GM21423 (cell line): Measurements from ENCODE around the gene EEF2K.

Experiments
- ATAC-seq: cut with Tn5 transposase; IDR thresholded peaks from one replicate; pipeline ENCODE4 v1.9.1; 2021; ENCODE audit warnings: mild to moderate bottlenecking, moderate library complexity; ENCODE audit not compliant: unreplicated experiment

EEF2K gene

GRCh38 chr16:22328081-22328725 lies 122.1 kb downstream of the EEF2K start:
- no peak for ATAC-seq

DNA sequence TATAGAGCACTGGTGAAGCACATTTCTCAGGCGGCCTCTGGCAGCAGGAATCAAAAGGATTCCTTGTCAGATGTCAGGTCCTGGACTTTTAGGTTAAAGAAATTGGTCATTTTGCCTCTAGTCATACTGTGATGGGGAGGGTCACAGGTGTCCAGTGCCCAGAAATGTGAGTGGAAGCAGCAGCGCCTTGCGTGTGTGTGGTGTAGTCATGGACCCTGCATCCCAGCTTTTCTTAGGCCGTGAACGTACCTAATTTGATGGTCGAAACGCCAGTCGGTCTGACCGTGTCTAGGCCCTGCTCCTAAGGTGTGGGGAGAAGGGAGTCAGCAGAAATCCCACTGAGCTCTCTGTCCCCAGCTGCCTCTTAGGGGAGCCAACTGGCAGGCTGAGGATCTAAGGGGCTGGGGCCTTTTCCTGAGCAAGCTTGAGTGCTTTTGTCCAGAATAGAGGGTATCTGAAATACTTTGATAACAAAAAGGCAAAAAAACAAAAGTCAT lies 123.2 kb downstream of the EEF2K start:
- ATAC-seq: no peak

DNA sequence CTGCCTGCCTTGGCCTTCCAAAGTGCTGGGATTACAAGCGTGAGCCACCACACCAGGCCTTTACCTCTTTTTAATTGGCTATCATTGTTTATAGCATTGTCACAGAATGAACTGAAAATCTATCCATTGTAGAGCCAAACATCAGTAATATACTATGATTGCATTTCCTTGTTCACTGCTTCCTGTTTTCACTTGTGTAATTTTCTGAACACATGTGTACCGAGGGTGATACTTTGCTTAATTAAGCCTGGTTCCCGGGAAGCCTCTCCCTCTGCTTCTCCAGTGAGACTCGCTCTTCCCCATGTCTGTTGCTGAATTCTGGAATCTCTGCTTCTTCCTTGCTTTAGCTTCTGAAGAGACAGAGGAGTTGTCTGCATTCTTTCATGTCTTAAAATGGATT lies 124.2 kb downstream of the EEF2K start:
- no peak for ATAC-seq

GRCh38 chr16:22333457-22333994 lies 127.4 kb downstream of the EEF2K start:
- ATAC-seq: no peak

DNA sequence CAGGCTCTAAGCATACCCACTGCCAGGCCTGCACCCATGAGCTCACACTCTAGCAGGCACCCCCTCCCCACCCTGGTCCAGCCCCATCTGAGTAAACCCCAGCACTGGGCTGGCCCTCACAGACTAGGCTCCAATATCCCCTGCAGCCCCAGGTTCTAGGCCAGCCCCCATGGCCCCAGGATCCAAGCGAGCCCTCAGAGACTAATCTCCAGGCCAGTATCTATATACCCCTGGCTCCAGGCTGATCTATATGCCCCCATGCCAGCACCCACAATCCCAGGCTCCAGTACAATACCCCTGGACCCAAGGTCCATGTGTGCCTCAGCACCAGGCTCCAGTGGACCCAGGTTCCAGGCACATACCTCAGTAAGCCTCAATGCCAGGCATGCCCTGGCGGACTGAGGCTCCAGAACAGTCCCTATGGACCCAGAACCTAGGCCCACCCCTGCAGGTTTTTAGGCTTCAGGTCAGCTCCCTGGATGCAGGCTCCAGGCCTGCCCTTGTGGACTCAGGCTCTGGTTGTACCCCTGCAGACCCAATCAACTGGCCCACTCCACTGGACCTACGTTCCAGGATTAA lies 129.7 kb downstream of the EEF2K start:
- no peak for ATAC-seq

GRCh38 chr16:22336581-22336980 lies 130.5 kb downstream of the EEF2K start:
- ATAC-seq: no peak

GRCh38 chr16:22337045-22337444 lies 131.0 kb downstream of the EEF2K start:
- ATAC-seq: no peak

GRCh38 chr16:22337849-22338635 lies 132.0 kb downstream of the EEF2K start:
- no peak for ATAC-seq
